Measurements from ENCODE around the gene TSPAN32. TPM values are rescaled to one million over a fixed set of nuclear protein-coding genes. Genes with fewer than 3 reads are reported as not detected.

The TSPAN32 gene
- total RNA-seq, 1 donor, result 1.4 TPM

DNA sequence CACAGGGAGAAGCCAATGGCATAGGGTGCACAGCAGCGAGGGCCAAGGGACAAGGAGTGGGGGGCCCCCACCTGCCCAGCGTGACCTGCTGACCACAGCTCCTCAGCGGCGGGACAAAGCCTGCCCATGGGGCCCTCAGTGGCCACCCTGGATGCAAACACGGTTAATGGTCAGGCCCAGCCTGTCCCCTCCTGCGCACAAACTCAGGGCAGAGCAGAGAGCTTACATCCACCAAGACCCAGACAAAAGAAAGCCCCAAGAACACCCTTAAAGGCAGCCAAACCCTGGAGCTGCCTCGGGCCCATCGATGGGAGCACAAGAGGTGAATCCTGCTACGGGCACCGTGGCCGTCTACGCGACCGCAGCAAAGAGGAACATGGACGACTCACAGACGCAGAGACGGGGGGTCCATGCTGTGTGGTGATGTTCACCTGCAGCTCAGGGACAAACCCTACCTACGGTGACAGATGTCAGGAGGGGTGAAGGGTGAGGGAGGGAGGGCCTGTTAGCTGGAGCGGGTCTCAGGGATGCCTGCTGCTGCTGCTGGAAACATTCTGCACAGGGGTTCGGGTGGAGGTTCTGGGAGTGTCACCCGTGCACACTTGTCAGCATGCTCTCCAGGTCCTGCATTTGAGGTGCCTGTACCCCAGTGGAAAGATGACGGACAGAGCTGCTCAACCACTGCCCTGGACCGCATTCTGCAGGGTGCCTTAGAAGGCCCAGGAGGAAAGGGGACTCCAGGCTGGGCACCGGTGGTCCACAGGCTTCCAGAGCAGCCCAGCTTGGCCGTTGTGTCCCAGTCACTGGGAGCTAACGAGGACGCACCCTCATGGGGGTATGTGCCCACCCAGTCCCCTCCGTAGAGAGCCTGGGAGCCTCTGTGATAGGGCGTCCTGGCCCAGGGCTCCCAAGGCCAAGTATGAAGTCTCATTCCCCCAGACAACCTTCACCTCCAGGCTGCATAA lies 43.0 kb upstream of the TSPAN32 start:
- H3K27ac ChIP-seq (ENCODE audit: low read depth, low read length), result no peak overlapping the region
- H3K4me1 ChIP-seq (ENCODE audit: insufficient read depth, low read length), result no peaks in the 10 kb centered on the region
- H3K79me2 ChIP-seq (ENCODE audit: insufficient read depth, low read length), result no peaks in the 10 kb centered on the region

GRCh38 chr11:2259466-2259830 lies 42.4 kb upstream of the TSPAN32 start:
- H2AFZ ChIP-seq (ENCODE audit: low read length), result no peak overlapping the region
- H3K9me3 ChIP-seq (ENCODE audit: low read depth, low read length), result no peaks in the 10 kb centered on the region
- H3K4me2 ChIP-seq (ENCODE audit: insufficient read depth, low read length), result no peak overlapping the region
- H3K27me3 ChIP-seq (ENCODE audit: insufficient read depth, low read length), result peaks cover 2% of the 10 kb centered on the region
- no peak overlapping the region for H3K4me3 ChIP-seq (ENCODE audit: insufficient read depth, low read length)
- TF ChIP-seq, protein P1, sequence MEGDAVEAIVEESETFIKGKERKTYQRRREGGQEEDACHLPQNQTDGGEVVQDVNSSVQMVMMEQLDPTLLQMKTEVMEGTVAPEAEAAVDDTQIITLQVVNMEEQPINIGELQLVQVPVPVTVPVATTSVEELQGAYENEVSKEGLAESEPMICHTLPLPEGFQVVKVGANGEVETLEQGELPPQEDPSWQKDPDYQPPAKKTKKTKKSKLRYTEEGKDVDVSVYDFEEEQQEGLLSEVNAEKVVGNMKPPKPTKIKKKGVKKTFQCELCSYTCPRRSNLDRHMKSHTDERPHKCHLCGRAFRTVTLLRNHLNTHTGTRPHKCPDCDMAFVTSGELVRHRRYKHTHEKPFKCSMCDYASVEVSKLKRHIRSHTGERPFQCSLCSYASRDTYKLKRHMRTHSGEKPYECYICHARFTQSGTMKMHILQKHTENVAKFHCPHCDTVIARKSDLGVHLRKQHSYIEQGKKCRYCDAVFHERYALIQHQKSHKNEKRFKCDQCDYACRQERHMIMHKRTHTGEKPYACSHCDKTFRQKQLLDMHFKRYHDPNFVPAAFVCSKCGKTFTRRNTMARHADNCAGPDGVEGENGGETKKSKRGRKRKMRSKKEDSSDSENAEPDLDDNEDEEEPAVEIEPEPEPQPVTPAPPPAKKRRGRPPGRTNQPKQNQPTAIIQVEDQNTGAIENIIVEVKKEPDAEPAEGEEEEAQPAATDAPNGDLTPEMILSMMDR (IDR thresholded peaks at IDR 0.05; ENCODE audit: extremely low read depth, low read depth, low read length), result no peak
- no peaks in the 10 kb centered on the region for H3K4me1 ChIP-seq (ENCODE audit: insufficient read depth, low read length)
- DNase-seq (ENCODE audit: insufficient read length, low spot score, missing footprints), result no peak
- H3K27ac ChIP-seq (ENCODE audit: low read depth, low read length), result no peak overlapping the region
- no peaks in the 10 kb centered on the region for H3K79me2 ChIP-seq (ENCODE audit: insufficient read depth, low read length)
- H3K36me3 ChIP-seq (ENCODE audit: insufficient read depth, low read length), result no peaks in the 10 kb centered on the region
- H4K20me1 ChIP-seq (ENCODE audit: insufficient read depth, low read length), result no peaks in the 10 kb centered on the region

More for the DNA sequence above, 43.0 kb upstream of the TSPAN32 start:
- Histone ChIP-seq H4K20me1 (ENCODE audit: insufficient read depth, low read length) (no peaks in the 10 kb centered on the region), H3K27me3 (ENCODE audit: insufficient read depth, low read length) (peaks cover 2% of the 10 kb centered on the region), H3K4me2 (ENCODE audit: insufficient read depth, low read length) (no peak overlapping the region), H2AFZ (ENCODE audit: low read length) (no peak overlapping the region), H3K4me3 (ENCODE audit: insufficient read depth, low read length) (no peak overlapping the region), H3K9me3 (ENCODE audit: low read depth, low read length) (no peaks in the 10 kb centered on the region), H3K36me3 (ENCODE audit: insufficient read depth, low read length) (no peaks in the 10 kb centered on the region)
- TF ChIP-seq, protein P1 (IDR thresholded peaks at IDR 0.05; ENCODE audit: extremely low read depth, low read depth, low read length), result no peak
- peak; percentile 83 for DNase-seq (ENCODE audit: insufficient read length, low spot score, missing footprints)

DNA sequence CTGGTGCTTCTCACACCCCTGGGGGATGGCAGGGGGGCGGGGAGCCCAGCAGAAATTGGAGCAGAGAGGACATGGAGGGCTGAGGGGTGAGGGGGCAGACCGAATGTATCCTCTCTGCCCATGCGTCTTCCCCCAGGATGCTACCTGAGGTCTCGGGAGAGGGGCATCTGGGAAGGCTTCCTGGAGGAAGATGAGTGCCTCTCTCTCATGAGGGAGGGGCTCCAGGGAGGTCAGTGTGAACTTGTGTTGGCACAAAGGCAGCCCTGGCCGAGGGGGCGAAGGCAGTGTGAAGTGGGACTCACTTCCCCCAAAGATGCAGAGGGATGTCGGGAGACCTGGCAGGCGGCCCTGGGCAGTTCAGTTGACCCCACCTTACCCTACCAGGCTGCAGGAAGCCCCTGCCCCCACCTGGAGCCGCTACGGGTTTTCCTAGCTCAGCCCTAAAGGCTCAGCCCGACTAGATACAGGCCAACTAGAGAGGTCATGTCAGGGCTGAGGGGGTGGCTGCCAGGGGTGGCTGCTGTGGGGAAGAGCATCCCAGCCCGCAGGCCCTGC lies 41.8 kb upstream of the TSPAN32 start:
- Histone ChIP-seq H3K4me1 (ENCODE audit: insufficient read depth, low read length) (no peaks in the 10 kb centered on the region), H4K20me1 (ENCODE audit: insufficient read depth, low read length) (no peaks in the 10 kb centered on the region), H3K79me2 (ENCODE audit: insufficient read depth, low read length) (no peaks in the 10 kb centered on the region), H3K36me3 (ENCODE audit: insufficient read depth, low read length) (no peaks in the 10 kb centered on the region), H3K4me2 (ENCODE audit: insufficient read depth, low read length) (no peak overlapping the region), H2AFZ (ENCODE audit: low read length) (no peak overlapping the region), H3K27ac (ENCODE audit: low read depth, low read length) (no peak overlapping the region), H3K9me3 (ENCODE audit: low read depth, low read length) (no peaks in the 10 kb centered on the region), H3K27me3 (ENCODE audit: insufficient read depth, low read length) (peaks cover 2% of the 10 kb centered on the region), H3K4me3 (ENCODE audit: insufficient read depth, low read length) (no peak overlapping the region)
- TF ChIP-seq, protein P1 (IDR thresholded peaks at IDR 0.05; ENCODE audit: extremely low read depth, low read depth, low read length), result no peak
- DNase-seq (ENCODE audit: insufficient read length, low spot score, missing footprints), result no peak
